Upper lobe of left lung (tissue), 6 donors: Measurements from ENCODE around the gene CUEDC1. TPM values are rescaled to one million over a fixed set of nuclear protein-coding genes. Genes with fewer than 3 reads are reported as not detected.
A peak's percentile ranks its signal among the peaks of the same experiment; 100 is the strongest.

Source experiments
- ATAC-seq, 2 donors: fragments of 200-7000 bp; cut with Tn5 transposase; one replicate each; pipeline ENCODE4 v1.9.1; 2022; ENCODE audit warnings: mild to moderate bottlenecking in 2 of 2, moderate library complexity in 2 of 2; ENCODE audit not compliant: low FRiP score in 2 of 2
- DNase-seq, 2 donors: peaks; one replicate each; pipeline ENCODE4 v3.0.0-alpha.2; 2019 to 2020
- H3K27ac ChIP-seq, 4 donors: fragments of 200-600 bp; sonication (generic); one replicate each; pipeline ENCODE4 v1.5.1; 2016 to 2019
- H3K27me3 ChIP-seq, 4 donors: fragments of 200-600 bp; sonication (generic); one replicate each; pipeline ENCODE4 v1.5.1; 2017 to 2019
- H3K36me3 ChIP-seq, 4 donors: fragments of 200-600 bp; sonication (generic); one replicate each; pipeline ENCODE4 v1.5.1; 2016 to 2019
- H3K4me1 ChIP-seq, 4 donors: fragments of 200-600 bp; sonication (generic); one replicate each; pipeline ENCODE4 v1.5.1; 2018 to 2019
- H3K4me3 ChIP-seq, 4 donors: fragments of 200-600 bp; sonication (generic); one replicate each; pipeline ENCODE4 v1.5.1; 2017 to 2019; ENCODE audit warnings: mild to moderate bottlenecking in 2 of 4, moderate library complexity in 1 of 4
- H3K9me3 ChIP-seq, 4 donors: fragments of 200-600 bp; sonication (generic); one replicate each; pipeline ENCODE4 v1.5.1; 2018 to 2019
- CTCF ChIP-seq, 6 experiments: fragments of 450-650 bp in 4 of 6; fragments of 200-600 bp in 2 of 6; sonication (generic) in 2 of 6; IDR thresholded peaks; one replicate each; pipeline ENCODE4 v1.5.1; 2016 to 2019; ENCODE audit warnings: antibody characterized with exemption in 6 of 6
- EP300 ChIP-seq, 4 donors: sonication (generic); formaldehyde crosslinking; IDR thresholded peaks; one replicate each; pipeline ENCODE4 v1.5.1; 2017; ENCODE audit warnings: antibody characterized with exemption in 4 of 4, control low read depth in 2 of 4
- POLR2A ChIP-seq, 4 donors: fragments of 450-650 bp; IDR thresholded peaks; one replicate each; pipeline ENCODE4 v1.5.1; 2016 to 2017; ENCODE audit warnings: antibody characterized with exemption in 4 of 4, mild to moderate bottlenecking in 2 of 4
- POLR2AphosphoS5 ChIP-seq, 2 donors: sonication (generic); formaldehyde crosslinking; IDR thresholded peaks; one replicate each; pipeline ENCODE4 v1.5.1; 2017; ENCODE audit warnings: antibody characterized with exemption in 2 of 2
- WGBS, 2 donors: methylation state at CpG; one replicate each; pipeline ENCODE4 v1.1.5; 2017 to 2018; 5-methylcytosine and 5-hydroxymethylcytosine counted together
- total RNA-seq, 6 donors: library from RNA; depleted of rRNA in 4 of 6; stranded (reverse); fragments of >200 nt in 4 of 6; gene quantifications; one replicate each; pipeline versions ENCODE4 v1.1.0 to v1.2.1, GENCODE V29; 2016 to 2021
- donor health status: DM: no; HTN: no; CAD: no; lungs with moderate emphysema.
- donor health status: DM: no; HTN: yes; CAD: no; lungs with severe emphysema.

The CUEDC1 gene
- total RNA-seq, 6 donors from 2014 or later = 33.3 to 119 (median 54.4) TPM

GRCh38 chr17:57877803-57878377, 77.3 kb downstream of the CUEDC1 start:
- H3K4me1 ChIP-seq = peaks cover 32 to 52% (median 41%) of the 10 kb centered on the region in 4 donors
- H3K27ac ChIP-seq = no peak overlapping the region
- no peak overlapping the region for H3K4me3 ChIP-seq
- no peaks in the 10 kb centered on the region for H3K9me3 ChIP-seq
- H3K27me3 ChIP-seq = no peaks in the 10 kb centered on the region
- TF ChIP-seq POLR2A (IDR thresholded peaks at IDR 0.05) (no peak), POLR2AphosphoS5 (IDR thresholded peaks at IDR 0.05) (no peak), CTCF (IDR thresholded peaks at IDR 0.05) (no peak), EP300 (IDR thresholded peaks at IDR 0.05) (no peak)
- DNase-seq = no peak
- 71 to 86% methylated on average over 9 of the region's 9 CpGs for WGBS, 2 donors
- ATAC-seq = no peak
- peaks cover 0 to 26% (median 14%) of the 10 kb centered on the region in 4 donors for H3K36me3 ChIP-seq

GRCh38 chr17:57876866-57877237, 78.4 kb downstream of the CUEDC1 start:
- ATAC-seq = no peak
- no peaks in the 10 kb centered on the region for H3K9me3 ChIP-seq
- H3K36me3 ChIP-seq = peaks cover 0 to 32% (median 23%) of the 10 kb centered on the region in 4 donors
- peaks cover 34 to 57% (median 47%) of the 10 kb centered on the region in 4 donors for H3K4me1 ChIP-seq
- H3K4me3 ChIP-seq = no peak overlapping the region
- no peak for TF ChIP-seq EP300 (IDR thresholded peaks at IDR 0.05)
- TF ChIP-seq CTCF (IDR thresholded peaks at IDR 0.05) = no peak
- no peak for TF ChIP-seq POLR2AphosphoS5 (IDR thresholded peaks at IDR 0.05)
- TF ChIP-seq POLR2A (IDR thresholded peaks at IDR 0.05) = no peak
- WGBS, 2 donors = 63 to 81% methylated on average over 2 of the region's 2 CpGs
- H3K27ac ChIP-seq = no peak overlapping the region
- DNase-seq = no peak
- no peaks in the 10 kb centered on the region for H3K27me3 ChIP-seq

- Histone ChIP-seq H3K4me3 (no peak overlapping the region), H3K36me3 (peaks cover 0 to 33% (median 25%) of the 10 kb centered on the region in 4 donors), H3K27ac (peak overlapping the region; percentile 78 to 81 (median 80)), H3K4me1 (peaks cover 34 to 52% (median 44%) of the 10 kb centered on the region in 4 donors), H3K27me3 (no peaks in the 10 kb centered on the region), H3K9me3 (no peaks in the 10 kb centered on the region)
- TF ChIP-seq EP300 (IDR thresholded peaks at IDR 0.05) (no peak), POLR2AphosphoS5 (IDR thresholded peaks at IDR 0.05) (no peak), CTCF (IDR thresholded peaks at IDR 0.05) (no peak), POLR2A (IDR thresholded peaks at IDR 0.05) (no peak)
- ATAC-seq = no peak
- no peak for DNase-seq
- WGBS, 2 donors = 84 to 90% methylated on average over 10 to 15 of the region's 15 CpGs
These were observed 79.0 kb downstream of the CUEDC1 start for GRCh38 chr17:57876023-57876865.

DNA sequence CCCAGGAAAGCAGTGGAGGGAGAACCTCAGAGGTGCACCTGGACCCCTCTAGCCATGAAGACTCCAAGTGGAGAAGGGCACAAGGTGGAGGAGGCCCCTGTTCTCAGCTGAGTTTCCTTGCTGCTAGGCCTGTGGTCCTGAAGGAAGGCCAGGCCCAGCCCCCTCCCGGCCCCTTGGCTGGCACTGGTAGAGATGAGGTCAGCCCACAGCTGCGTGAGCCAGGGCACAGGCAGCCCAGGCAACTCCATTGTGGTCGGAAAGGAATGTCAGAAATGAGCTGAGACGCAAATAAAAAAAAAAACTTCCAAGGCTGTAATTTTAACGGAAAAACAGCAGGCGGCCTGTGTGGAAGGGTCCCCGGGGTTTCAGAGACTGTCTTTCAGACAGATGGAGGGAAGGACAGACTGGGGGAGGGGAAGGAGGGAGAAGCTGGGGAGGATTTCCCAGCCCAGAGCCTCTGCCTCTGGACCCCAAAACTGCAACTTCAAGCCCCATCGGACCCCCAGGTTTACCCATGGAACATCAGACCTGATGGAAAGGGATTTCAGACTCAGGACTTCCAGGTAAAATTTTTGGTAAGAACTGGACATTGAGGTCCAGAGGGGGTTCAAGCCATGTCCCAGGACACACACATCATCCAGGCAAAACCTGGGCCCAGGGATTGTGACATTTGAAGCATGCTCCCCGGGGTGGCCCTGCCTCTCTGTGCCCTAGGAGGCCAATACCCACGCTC, 79.8 kb downstream of the CUEDC1 start:
- Histone ChIP-seq H3K27ac (peak overlapping the region; percentile 78 to 81 (median 80)), H3K9me3 (no peaks in the 10 kb centered on the region), H3K36me3 (peaks cover 0 to 40% (median 32%) of the 10 kb centered on the region in 4 donors), H3K4me1 (peaks cover 34 to 48% (median 44%) of the 10 kb centered on the region in 4 donors), H3K4me3 (no peak overlapping the region), H3K27me3 (no peaks in the 10 kb centered on the region)
- peak; percentile 83 to 89 for DNase-seq
- peak; percentile 94 for ATAC-seq
- WGBS, 2 donors = 16 to 26% methylated on average over 8 to 10 of the region's 10 CpGs
- TF ChIP-seq CTCF (IDR thresholded peaks at IDR 0.05) = peak in 4 of 6 experiments; percentile 13 to 60 (median 37)
- TF ChIP-seq POLR2A (IDR thresholded peaks at IDR 0.05) = no peak
- peak; percentile 16 to 40 for TF ChIP-seq POLR2AphosphoS5 (IDR thresholded peaks at IDR 0.05)
- peak in 1 of 4 donors; percentile 8 for TF ChIP-seq EP300 (IDR thresholded peaks at IDR 0.05)
